ENCODE data around the gene LIME1.

GRCh38 chr20:63766695-63767426 lies 30.4 kb downstream of the LIME1 start:
- TF ChIP-seq POLR2A (IDR thresholded peaks at IDR 0.05) (no peak), CTCF (IDR thresholded peaks at IDR 0.05) (no peak)
